AG10803 (cell line): ENCODE data around the gene MAPK8IP3.

Experiments
- DNase-seq: peaks from one replicate; pipeline ENCODE4 v3.0.0; 2010; ENCODE audit warnings: low read depth
- H3K4me3 ChIP-seq: 2 replicates; pipeline ENCODE4 v1.5.1; 2011; ENCODE audit warnings: mild to moderate bottlenecking, low read length, control low read depth
- TF ChIP-seq, protein P1 (sequence below): conservative IDR thresholded peaks from 2 replicates; pipeline ENCODE4 v1.5.1; 2011; ENCODE audit warnings: mild to moderate bottlenecking, low read length, control low read depth, inconsistent platforms

MAPK8IP3 gene

DNA sequence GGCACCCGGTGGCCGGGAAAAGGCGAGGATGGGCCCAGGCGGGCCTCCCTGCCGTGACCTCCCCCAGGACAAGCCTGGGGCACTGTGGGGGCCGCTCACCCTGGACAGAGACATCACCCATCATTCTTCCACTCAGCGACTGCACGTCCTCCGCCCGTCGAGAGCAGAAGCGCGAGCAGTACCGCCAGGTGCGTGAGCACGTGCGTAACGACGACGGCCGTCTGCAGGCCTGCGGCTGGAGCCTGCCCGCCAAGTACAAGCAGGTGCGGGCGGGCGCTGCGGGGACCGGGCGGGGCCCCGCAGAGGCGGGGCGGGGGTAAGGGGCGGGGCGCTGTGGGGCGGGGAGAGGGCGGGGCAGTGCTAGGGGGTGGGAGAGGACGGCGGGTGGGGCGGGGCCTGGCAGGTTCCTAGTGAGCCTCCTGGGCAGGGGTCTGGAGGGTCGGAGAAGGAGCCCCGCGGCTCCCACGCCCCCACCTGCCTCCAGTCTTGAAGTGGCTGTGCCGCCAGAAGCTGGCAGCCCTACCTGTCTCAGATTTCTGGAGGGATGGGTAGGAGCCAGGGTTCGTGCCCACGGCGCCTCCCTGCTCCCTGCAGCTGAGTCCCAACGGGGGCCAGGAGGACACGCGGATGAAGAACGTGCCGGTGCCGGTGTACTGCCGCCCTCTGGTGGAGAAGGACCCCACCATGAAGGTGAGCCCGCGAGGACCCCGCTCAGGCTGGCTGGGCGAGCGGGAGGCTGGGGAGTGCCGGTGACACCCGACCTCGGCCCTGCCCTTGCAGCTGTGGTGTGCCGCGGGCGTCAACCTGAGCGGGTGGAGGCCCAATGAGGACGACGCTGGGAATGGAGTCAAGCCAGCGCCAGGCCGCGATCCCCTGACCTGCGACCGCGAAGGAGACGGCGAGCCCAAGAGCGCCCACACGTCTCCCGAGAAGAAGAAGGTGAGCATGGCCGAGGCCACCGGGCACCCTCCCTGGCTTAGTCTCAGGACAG is 57.8 kb downstream of the MAPK8IP3 start:
- TF ChIP-seq, protein P1, sequence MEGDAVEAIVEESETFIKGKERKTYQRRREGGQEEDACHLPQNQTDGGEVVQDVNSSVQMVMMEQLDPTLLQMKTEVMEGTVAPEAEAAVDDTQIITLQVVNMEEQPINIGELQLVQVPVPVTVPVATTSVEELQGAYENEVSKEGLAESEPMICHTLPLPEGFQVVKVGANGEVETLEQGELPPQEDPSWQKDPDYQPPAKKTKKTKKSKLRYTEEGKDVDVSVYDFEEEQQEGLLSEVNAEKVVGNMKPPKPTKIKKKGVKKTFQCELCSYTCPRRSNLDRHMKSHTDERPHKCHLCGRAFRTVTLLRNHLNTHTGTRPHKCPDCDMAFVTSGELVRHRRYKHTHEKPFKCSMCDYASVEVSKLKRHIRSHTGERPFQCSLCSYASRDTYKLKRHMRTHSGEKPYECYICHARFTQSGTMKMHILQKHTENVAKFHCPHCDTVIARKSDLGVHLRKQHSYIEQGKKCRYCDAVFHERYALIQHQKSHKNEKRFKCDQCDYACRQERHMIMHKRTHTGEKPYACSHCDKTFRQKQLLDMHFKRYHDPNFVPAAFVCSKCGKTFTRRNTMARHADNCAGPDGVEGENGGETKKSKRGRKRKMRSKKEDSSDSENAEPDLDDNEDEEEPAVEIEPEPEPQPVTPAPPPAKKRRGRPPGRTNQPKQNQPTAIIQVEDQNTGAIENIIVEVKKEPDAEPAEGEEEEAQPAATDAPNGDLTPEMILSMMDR = peak; percentile 22
- no peak overlapping the region for H3K4me3 ChIP-seq
- no peak for DNase-seq

GRCh38 chr16:1764971-1765370 is 59.0 kb downstream of the MAPK8IP3 start:
- TF ChIP-seq, protein P1 = no peak
- no peak for DNase-seq

GRCh38 chr16:1765826-1766225 is 59.8 kb downstream of the MAPK8IP3 start:
- H3K4me3 ChIP-seq = no peak overlapping the region
- TF ChIP-seq, protein P1 = no peak
- no peak for DNase-seq

More at GRCh38 chr16:1764971-1765370, 59.0 kb downstream of the MAPK8IP3 start:
- H3K4me3 ChIP-seq = no peak overlapping the region

DNA sequence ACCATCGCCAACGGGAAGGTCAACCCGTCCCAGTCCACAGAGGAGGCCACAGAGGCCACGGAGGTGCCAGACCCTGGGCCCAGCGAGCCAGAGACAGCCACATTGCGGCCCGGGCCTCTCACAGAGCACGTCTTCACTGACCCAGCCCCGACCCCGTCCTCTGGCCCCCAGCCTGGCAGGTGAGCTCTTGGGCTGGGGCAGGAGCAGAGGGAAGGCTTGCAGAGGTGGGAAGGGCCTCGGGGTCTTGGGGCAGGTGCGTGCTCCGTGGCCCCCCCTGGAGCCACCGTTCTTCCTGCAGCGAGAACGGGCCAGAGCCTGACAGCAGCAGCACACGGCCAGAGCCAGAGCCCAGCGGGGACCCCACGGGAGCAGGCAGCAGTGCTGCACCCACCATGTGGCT is 60.2 kb downstream of the MAPK8IP3 start:
- no peak for DNase-seq
- no peak overlapping the region for H3K4me3 ChIP-seq
- TF ChIP-seq, protein P1 = no peak

DNA sequence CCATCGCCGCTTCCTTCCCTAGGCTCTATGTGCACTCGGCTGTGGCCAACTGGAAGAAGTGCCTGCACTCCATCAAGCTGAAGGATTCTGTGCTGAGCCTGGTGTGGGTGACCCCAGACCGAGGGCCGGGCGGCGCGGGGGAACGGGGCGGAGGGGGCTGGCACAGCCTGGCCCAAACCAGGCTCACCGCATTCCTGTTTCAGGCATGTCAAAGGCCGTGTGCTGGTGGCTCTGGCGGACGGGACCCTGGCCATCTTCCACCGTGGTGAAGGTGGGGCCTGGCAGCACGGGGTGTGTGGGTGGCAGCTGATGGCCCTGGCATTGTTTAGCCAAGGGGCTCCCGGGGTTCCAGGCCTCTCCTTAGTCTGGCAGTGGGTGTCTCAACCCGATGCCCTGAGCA is 60.7 kb downstream of the MAPK8IP3 start:
- no peak overlapping the region for H3K4me3 ChIP-seq
- no peak for DNase-seq
- TF ChIP-seq, protein P1 = no peak

- no peak for DNase-seq
- TF ChIP-seq, protein P1 = no peak
- H3K4me3 ChIP-seq = no peak overlapping the region
Observed at GRCh38 chr16:1767116-1767994, 61.4 kb downstream of the MAPK8IP3 start.
